Spinal cord (tissue), 10 donors: ENCODE measurements around the gene MTREX. TPM values are rescaled to one million over a fixed set of nuclear protein-coding genes. Genes with fewer than 3 reads are reported as not detected.

Source experiments
- DNase-seq, 6 donors: peaks; one replicate each; pipeline versions ENCODE4 v3.0.0 to v3.0.0-alpha.2; 2013 to 2015; ENCODE audit warnings: low spot score in 6 of 6, low read depth in 4 of 6
- H3K27ac ChIP-seq: one replicate; pipeline ENCODE4 v1.5.1; 2013; ENCODE audit warnings: low read depth, low read length, control low read depth
- H3K27me3 ChIP-seq: one replicate; pipeline ENCODE4 v1.6.1; 2013; ENCODE audit warnings: low read length; ENCODE audit not compliant: control insufficient read depth, insufficient read depth
- H3K36me3 ChIP-seq: one replicate; pipeline ENCODE4 v1.6.1; 2013; ENCODE audit warnings: low read length; ENCODE audit not compliant: control insufficient read depth, insufficient read depth
- H3K4me1 ChIP-seq: one replicate; pipeline ENCODE4 v1.6.1; 2013; ENCODE audit warnings: low read length; ENCODE audit not compliant: control insufficient read depth, insufficient read depth
- H3K4me3 ChIP-seq: one replicate; pipeline ENCODE4 v1.5.1; 2013; ENCODE audit warnings: low read depth, low read length, control low read depth
- H3K9me3 ChIP-seq: one replicate; pipeline ENCODE4 v1.6.1; 2013; ENCODE audit warnings: low read length; ENCODE audit not compliant: control insufficient read depth, insufficient read depth
- WGBS: methylation state at CpG from one replicate; pipeline ENCODE4 v1.1.5; 2013; ENCODE audit warnings: missing lambda C conversion rate; ENCODE audit not compliant: insufficient coverage; 5-methylcytosine and 5-hydroxymethylcytosine counted together
- polyA plus RNA-seq, 2 donors: library from polyadenylated mRNA; unstranded; fragments of 120-200 nt; gene quantifications; one replicate each; pipeline ENCODE4 v1.2.1, GENCODE V29; 2013; ENCODE audit not compliant: insufficient read length in 2 of 2
- total RNA-seq, 2 donors: library from RNA; depleted of rRNA in 1 of 2; stranded (reverse); fragments of 120-200 nt in 1 of 2; fragments of >200 nt in 1 of 2; gene quantifications; one replicate each; pipeline versions ENCODE4 v1.2.3 to v1.2.4, GENCODE V29; 2013 to 2014
- donor health status: healthy.

MTREX gene
- total and polyA plus RNA-seq, 4 donors: 58.9 to 92.6 (median 71.3) TPM

GRCh38 chr5:55411876-55412275 lies 104.1 kb downstream of the MTREX start:
- H3K9me3 ChIP-seq: no peaks in the 10 kb centered on the region
- no peaks in the 10 kb centered on the region for H3K27me3 ChIP-seq
- H3K27ac ChIP-seq: no peak overlapping the region
- H3K4me1 ChIP-seq: no peaks in the 10 kb centered on the region
- no peak for DNase-seq
- H3K4me3 ChIP-seq: no peak overlapping the region
- no CpG with 5 or more reads among the region's 1 CpG for WGBS
- peaks cover 3% of the 10 kb centered on the region for H3K36me3 ChIP-seq

- no peaks in the 10 kb centered on the region for H3K27me3 ChIP-seq
- no peak for DNase-seq
- peaks cover under 1% of the 10 kb centered on the region for H3K4me1 ChIP-seq
- no peak overlapping the region for H3K4me3 ChIP-seq
- WGBS: no CpG with 5 or more reads among the region's 2 CpGs
- H3K27ac ChIP-seq: no peak overlapping the region
- H3K36me3 ChIP-seq: peaks cover 3% of the 10 kb centered on the region
- H3K9me3 ChIP-seq: no peaks in the 10 kb centered on the region
These were observed 105.9 kb downstream of the MTREX start for GRCh38 chr5:55413644-55414043.

- peaks cover 2% of the 10 kb centered on the region for H3K4me1 ChIP-seq
- H3K36me3 ChIP-seq: peaks cover 6% of the 10 kb centered on the region
- DNase-seq: no peak
- H3K9me3 ChIP-seq: no peaks in the 10 kb centered on the region
- H3K4me3 ChIP-seq: no peak overlapping the region
- no peaks in the 10 kb centered on the region for H3K27me3 ChIP-seq
- H3K27ac ChIP-seq: no peak overlapping the region
These were observed 107.3 kb downstream of the MTREX start for GRCh38 chr5:55415071-55415470.

- H3K27ac ChIP-seq: no peak overlapping the region
- no peak for DNase-seq
These were observed 108.5 kb downstream of the MTREX start for GRCh38 chr5:55416306-55416705.

GRCh38 chr5:55418994-55419968 lies 111.5 kb downstream of the MTREX start:
- Histone ChIP-seq H3K9me3 (no peaks in the 10 kb centered on the region), H3K36me3 (peaks cover 12% of the 10 kb centered on the region), H3K27ac (peak overlapping the region; percentile 45), H3K4me3 (no peak overlapping the region), H3K4me1 (peaks cover 2% of the 10 kb centered on the region), H3K27me3 (no peaks in the 10 kb centered on the region)
- peak in 1 of 6 donors; percentile 17 for DNase-seq

More at GRCh38 chr5:55416306-55416705, 108.5 kb downstream of the MTREX start:
- Histone ChIP-seq H3K9me3 (no peaks in the 10 kb centered on the region), H3K4me3 (no peak overlapping the region), H3K36me3 (peaks cover 6% of the 10 kb centered on the region), H3K27me3 (no peaks in the 10 kb centered on the region), H3K4me1 (peaks cover 2% of the 10 kb centered on the region)

GRCh38 chr5:55421074-55421529 lies 113.3 kb downstream of the MTREX start:
- peaks cover 14% of the 10 kb centered on the region for H3K36me3 ChIP-seq
- 83% methylated on average over 1 of the region's 4 CpGs for WGBS

GRCh38 chr5:55426455-55426854 lies 118.7 kb downstream of the MTREX start:
- H3K36me3 ChIP-seq: peaks cover 26% of the 10 kb centered on the region

More at GRCh38 chr5:55421074-55421529, 113.3 kb downstream of the MTREX start:
- Histone ChIP-seq H3K27me3 (no peaks in the 10 kb centered on the region), H3K27ac (no peak overlapping the region), H3K4me1 (peaks cover 2% of the 10 kb centered on the region), H3K9me3 (no peaks in the 10 kb centered on the region), H3K4me3 (no peak overlapping the region)
- DNase-seq: no peak

GRCh38 chr5:55427157-55427556 lies 119.4 kb downstream of the MTREX start:
- peaks cover 26% of the 10 kb centered on the region for H3K36me3 ChIP-seq
- H3K4me1 ChIP-seq: peaks cover 9% of the 10 kb centered on the region
- no CpG with 5 or more reads among the region's 1 CpG for WGBS
- H3K27ac ChIP-seq: no peak overlapping the region
- no peaks in the 10 kb centered on the region for H3K27me3 ChIP-seq
- peak in 1 of 6 donors; percentile 33 for DNase-seq
- H3K4me3 ChIP-seq: no peak overlapping the region
- no peaks in the 10 kb centered on the region for H3K9me3 ChIP-seq

More at GRCh38 chr5:55426455-55426854, 118.7 kb downstream of the MTREX start:
- H3K27ac ChIP-seq: no peak overlapping the region
- H3K4me3 ChIP-seq: no peak overlapping the region
- H3K9me3 ChIP-seq: no peaks in the 10 kb centered on the region
- H3K4me1 ChIP-seq: peaks cover 9% of the 10 kb centered on the region
- no CpG with 5 or more reads among the region's 4 CpGs for WGBS
- no peaks in the 10 kb centered on the region for H3K27me3 ChIP-seq
- DNase-seq: no peak

GRCh38 chr5:55429221-55429612 lies 121.4 kb downstream of the MTREX start:
- peaks cover 20% of the 10 kb centered on the region for H3K36me3 ChIP-seq

More at GRCh38 chr5:55429221-55429612, 121.4 kb downstream of the MTREX start:
- DNase-seq: no peak
- H3K4me1 ChIP-seq: peaks cover 9% of the 10 kb centered on the region
- H3K27me3 ChIP-seq: no peaks in the 10 kb centered on the region
- no peaks in the 10 kb centered on the region for H3K9me3 ChIP-seq
- WGBS: 50% methylated on average over 2 of the region's 2 CpGs
- no peak overlapping the region for H3K4me3 ChIP-seq
- H3K27ac ChIP-seq: no peak overlapping the region
